ENCODE data around the gene RAP1GAP. TPM values are rescaled to one million over a fixed set of nuclear protein-coding genes. Genes with fewer than 3 reads are reported as not detected.

The RAP1GAP gene
- polyA plus RNA-seq, 3 donors: 0.04 TPM; not detected in 2

- peak overlapping the region in 1 of 3 experiments; percentile 67 for H3K4me3 ChIP-seq (replicated peaks in 1 of 3; ENCODE audit: low read depth in 2 of 3, low read length in 3 of 3)
- WGBS (ENCODE audit: insufficient coverage): 74% methylated on average over 6 of the region's 16 CpGs
- no peak for TF ChIP-seq CTCF (IDR thresholded peaks at IDR 0.05)
Measured at GRCh38 chr1:21670059-21670881, 1.1 kb upstream of the RAP1GAP start.

GRCh38 chr1:21668951-21669257 is 253 bp downstream of the RAP1GAP start:
- peaks cover 32% of the 10 kb centered on the region for H3K4me1 Mint-ChIP-seq
- Histone ChIP-seq H3K4me1 (ENCODE audit: control insufficient read depth in 1 of 2, insufficient read depth in 2 of 2, low read length in 2 of 2) (peaks cover 21 to 28% of the 10 kb centered on the region in 2 donors), H3K4me3 (replicated peaks in 1 of 3; ENCODE audit: low read depth in 2 of 3, low read length in 3 of 3) (peak overlapping the region in 1 of 3 experiments; percentile 67), H3K79me2 (ENCODE audit: insufficient read depth, low read length) (no peaks in the 10 kb centered on the region), H3K4me2 (replicated peaks; ENCODE audit: extremely low read depth, low read length, poor library complexity, severe bottlenecking) (peak overlapping the region; percentile 79), H3K27me3 (ENCODE audit: control insufficient read depth in 2 of 2, insufficient read depth in 2 of 2, low read length in 2 of 2) (peaks cover 18 to 51% of the 10 kb centered on the region in 2 donors), H3K9me3 (replicated peaks in 1 of 2; ENCODE audit: control insufficient read depth in 1 of 2, insufficient read depth in 1 of 2, low read length in 2 of 2) (peaks cover 0 to 6% of the 10 kb centered on the region in 2 donors), H3K36me3 (replicated peaks in 1 of 2; ENCODE audit: control insufficient read depth in 1 of 2, insufficient read depth in 2 of 2, low read length in 2 of 2) (no peaks in the 10 kb centered on the region), H3K9ac (ENCODE audit: insufficient read depth, low read length, poor library complexity, severe bottlenecking) (peak overlapping the region; percentile 49), H4K20me1 (ENCODE audit: insufficient read depth, low read length) (peaks cover 30% of the 10 kb centered on the region), H2AFZ (ENCODE audit: insufficient read depth, low read depth, low read length, poor library complexity, severe bottlenecking) (no peak overlapping the region), H3K27ac (ENCODE audit: low read depth in 1 of 2, low read length in 2 of 2) (no peak overlapping the region)
- under 1% methylated on average over 25 of the region's 25 CpGs for WGBS (ENCODE audit: insufficient coverage)
- H3K27me3 Mint-ChIP-seq (ENCODE audit: low read depth in 3 of 3): peaks cover 46 to 59% (median 48%) of the 10 kb centered on the region in 3 donors
- H3K4me3 Mint-ChIP-seq: peak overlapping the region in 1 of 2 donors; percentile 26
- H3K36me3 Mint-ChIP-seq: no peaks in the 10 kb centered on the region
- no peak for DNase-seq
- H3K27ac Mint-ChIP-seq: no peak overlapping the region
- no peak for TF ChIP-seq CTCF (IDR thresholded peaks at IDR 0.05)
- H3K9me3 Mint-ChIP-seq: peaks cover 0 to 5% (median 0%) of the 10 kb centered on the region in 7 donors
- intact Hi-C loops (cut with micrococcal nuclease): no loop called here

More at GRCh38 chr1:21670059-21670881, 1.1 kb upstream of the RAP1GAP start:
- peaks cover 43 to 59% (median 49%) of the 10 kb centered on the region in 3 donors for H3K27me3 Mint-ChIP-seq (ENCODE audit: low read depth in 3 of 3)
- H3K9me3 Mint-ChIP-seq: peaks cover 0 to 5% (median 0%) of the 10 kb centered on the region in 7 donors
- no peak overlapping the region for H3K9ac ChIP-seq (ENCODE audit: insufficient read depth, low read length, poor library complexity, severe bottlenecking)
- peaks cover 0 to 6% of the 10 kb centered on the region in 2 donors for H3K9me3 ChIP-seq (replicated peaks in 1 of 2; ENCODE audit: control insufficient read depth in 1 of 2, insufficient read depth in 1 of 2, low read length in 2 of 2)
- DNase-seq: no peak
- no peak overlapping the region for H3K27ac ChIP-seq (ENCODE audit: low read depth in 1 of 2, low read length in 2 of 2)
- intact Hi-C loops (cut with micrococcal nuclease): no loop called here
- peaks cover 27% of the 10 kb centered on the region for H3K4me1 Mint-ChIP-seq
- no peaks in the 10 kb centered on the region for H3K79me2 ChIP-seq (ENCODE audit: insufficient read depth, low read length)
- H3K36me3 Mint-ChIP-seq: no peaks in the 10 kb centered on the region
- H3K27me3 ChIP-seq (ENCODE audit: control insufficient read depth in 2 of 2, insufficient read depth in 2 of 2, low read length in 2 of 2): peaks cover 18 to 47% of the 10 kb centered on the region in 2 donors
- H3K4me3 Mint-ChIP-seq: peak overlapping the region in 1 of 2 donors; percentile 84
- H3K4me2 ChIP-seq (replicated peaks; ENCODE audit: extremely low read depth, low read length, poor library complexity, severe bottlenecking): peak overlapping the region; percentile 79
- H3K4me1 ChIP-seq (ENCODE audit: control insufficient read depth in 1 of 2, insufficient read depth in 2 of 2, low read length in 2 of 2): peaks cover 21 to 25% of the 10 kb centered on the region in 2 donors
- H2AFZ ChIP-seq (ENCODE audit: insufficient read depth, low read depth, low read length, poor library complexity, severe bottlenecking): no peak overlapping the region
- H3K36me3 ChIP-seq (replicated peaks in 1 of 2; ENCODE audit: control insufficient read depth in 1 of 2, insufficient read depth in 2 of 2, low read length in 2 of 2): peaks cover 0 to 2% of the 10 kb centered on the region in 2 donors
- peaks cover 31% of the 10 kb centered on the region for H4K20me1 ChIP-seq (ENCODE audit: insufficient read depth, low read length)
- H3K27ac Mint-ChIP-seq: no peak overlapping the region
